CD4-positive, alpha-beta T cell treated with Interferon gamma for 1 hour (primary cell): Measurements from ENCODE around the gene AFF2.

Experiments used
- DNase-seq: peaks from one replicate; pipeline ENCODE4 v3.0.0-alpha.2; 2020

The AFF2 gene

GRCh38 chrX:148592595-148592994 is 92.2 kb downstream of the AFF2 start:
- no peak for DNase-seq

DNA sequence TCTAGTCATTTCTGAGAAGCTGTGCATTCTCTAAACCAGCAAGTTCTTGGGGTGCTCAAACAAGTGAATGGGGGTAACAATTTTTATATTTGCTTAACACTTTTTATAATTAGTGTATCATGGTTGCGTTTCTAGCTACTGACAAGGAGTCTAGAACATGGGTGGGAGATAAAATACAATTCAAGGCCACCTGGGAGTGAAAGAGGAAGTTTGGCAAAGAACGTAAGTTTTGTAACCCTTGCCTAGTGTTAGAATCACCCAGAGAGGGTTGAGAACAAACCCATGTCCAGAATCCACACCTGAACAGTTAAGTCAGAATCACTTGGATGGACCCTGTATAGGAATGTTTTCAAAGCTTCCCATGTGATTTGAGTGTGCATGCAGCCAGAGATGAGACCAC is 92.7 kb downstream of the AFF2 start:
- DNase-seq, result no peak

- no peak for DNase-seq
Observed at GRCh38 chrX:148593987-148594386, 93.6 kb downstream of the AFF2 start.

GRCh38 chrX:148599404-148599803 is 99.0 kb downstream of the AFF2 start:
- no peak for DNase-seq

DNA sequence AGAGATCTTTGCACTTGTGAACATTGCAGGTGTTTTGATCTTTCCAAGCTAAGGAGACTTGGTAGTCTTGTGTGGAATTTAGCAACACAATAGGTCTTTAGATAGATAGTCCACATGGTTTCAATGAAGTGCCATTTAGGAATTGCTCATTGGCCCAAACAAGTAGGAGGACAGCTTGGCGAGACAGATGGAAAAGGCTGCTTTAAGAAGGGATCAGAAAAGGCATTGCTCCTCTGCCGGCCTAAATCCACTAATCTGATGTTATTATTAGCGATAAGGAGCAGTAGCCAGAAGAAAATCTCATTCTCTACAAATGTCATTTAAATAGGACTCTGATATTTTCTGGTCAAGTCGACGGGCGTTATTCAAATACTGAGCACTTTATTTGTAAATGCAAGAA is 99.7 kb downstream of the AFF2 start:
- no peak for DNase-seq

DNA sequence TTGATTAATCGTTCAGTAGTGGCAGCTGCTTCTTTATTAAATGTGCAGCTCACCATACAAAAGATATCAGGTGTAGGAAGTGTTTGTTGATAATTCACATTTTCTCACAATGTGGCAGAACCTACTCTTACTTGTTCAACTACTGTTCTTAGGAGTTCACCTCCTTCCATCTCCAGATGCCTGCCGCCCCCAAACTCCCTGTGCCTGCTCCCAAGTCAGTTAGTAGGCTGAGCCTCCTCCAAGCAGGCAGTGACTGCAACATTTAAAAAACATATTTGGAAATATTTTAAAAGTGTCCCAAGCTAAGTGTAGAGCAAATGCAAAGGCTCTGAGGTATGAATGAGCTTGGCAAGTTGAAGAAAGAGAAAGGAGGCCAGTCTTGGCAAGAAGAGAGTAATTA is 100.2 kb downstream of the AFF2 start:
- DNase-seq, result no peak

GRCh38 chrX:148601034-148601433 is 100.6 kb downstream of the AFF2 start:
- DNase-seq, result no peak

- no peak for DNase-seq
Observed at GRCh38 chrX:148609515-148610327, 109.3 kb downstream of the AFF2 start.

- DNase-seq, result no peak
Observed at GRCh38 chrX:148610328-148610698, 109.9 kb downstream of the AFF2 start.

DNA sequence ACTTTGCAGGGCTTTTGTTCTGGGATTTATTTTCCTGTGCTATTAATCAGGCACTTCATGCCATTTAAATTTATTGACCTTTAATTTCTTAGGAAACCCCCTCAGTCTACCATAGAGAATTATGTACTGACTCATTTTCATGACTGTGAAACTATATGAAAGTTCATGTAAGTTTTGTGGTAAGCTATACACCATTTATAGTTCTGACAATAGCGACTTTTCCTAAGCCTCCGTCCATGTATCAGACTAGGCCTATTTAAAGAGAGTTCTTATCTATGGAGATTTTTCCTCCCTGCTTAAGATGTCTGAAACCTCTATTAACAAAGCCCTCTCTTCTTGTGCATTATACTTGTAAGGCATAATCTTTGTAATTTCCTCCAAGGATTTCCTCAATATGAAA is 111.6 kb downstream of the AFF2 start:
- no peak for DNase-seq

DNA sequence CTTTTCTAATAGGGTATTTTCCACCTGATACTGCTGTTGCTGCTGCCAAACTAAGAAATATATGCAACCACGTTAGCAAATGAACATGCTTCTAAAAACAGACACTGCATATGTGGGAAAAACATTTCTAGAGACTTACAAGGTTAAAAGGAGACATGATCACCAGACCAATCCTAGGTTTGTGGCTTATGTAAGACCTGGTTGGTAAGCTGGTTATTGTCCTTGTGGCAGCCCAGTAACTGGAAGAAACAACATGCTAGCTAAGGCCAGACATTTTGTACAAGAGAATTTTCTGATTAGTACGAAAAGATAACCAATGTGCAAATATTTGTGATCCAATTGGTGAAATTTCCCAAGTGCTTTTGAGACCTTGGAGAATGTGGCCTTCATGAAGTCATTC is 112.0 kb downstream of the AFF2 start:
- no peak for DNase-seq

- no peak for DNase-seq
Observed at GRCh38 chrX:148613636-148614035, 113.2 kb downstream of the AFF2 start.

DNA sequence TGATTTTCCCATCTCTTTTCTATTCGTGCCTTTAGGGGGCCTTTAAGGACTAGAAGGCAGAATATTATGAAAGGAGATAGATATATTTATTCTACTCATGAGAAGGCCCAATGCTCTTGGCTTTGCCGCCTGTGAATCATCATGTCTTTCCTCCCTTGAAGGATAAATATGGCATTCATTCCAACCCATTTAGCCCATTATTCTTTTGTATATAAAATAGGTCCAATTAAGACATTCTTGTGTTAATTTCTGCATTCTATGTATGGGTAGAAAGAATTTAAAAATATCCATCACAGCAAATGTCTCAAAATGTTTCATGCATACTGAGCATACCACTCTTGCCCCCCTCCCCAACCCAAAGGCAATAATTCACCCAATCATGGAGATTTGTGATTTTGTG is 115.1 kb downstream of the AFF2 start:
- DNase-seq, result no peak

DNA sequence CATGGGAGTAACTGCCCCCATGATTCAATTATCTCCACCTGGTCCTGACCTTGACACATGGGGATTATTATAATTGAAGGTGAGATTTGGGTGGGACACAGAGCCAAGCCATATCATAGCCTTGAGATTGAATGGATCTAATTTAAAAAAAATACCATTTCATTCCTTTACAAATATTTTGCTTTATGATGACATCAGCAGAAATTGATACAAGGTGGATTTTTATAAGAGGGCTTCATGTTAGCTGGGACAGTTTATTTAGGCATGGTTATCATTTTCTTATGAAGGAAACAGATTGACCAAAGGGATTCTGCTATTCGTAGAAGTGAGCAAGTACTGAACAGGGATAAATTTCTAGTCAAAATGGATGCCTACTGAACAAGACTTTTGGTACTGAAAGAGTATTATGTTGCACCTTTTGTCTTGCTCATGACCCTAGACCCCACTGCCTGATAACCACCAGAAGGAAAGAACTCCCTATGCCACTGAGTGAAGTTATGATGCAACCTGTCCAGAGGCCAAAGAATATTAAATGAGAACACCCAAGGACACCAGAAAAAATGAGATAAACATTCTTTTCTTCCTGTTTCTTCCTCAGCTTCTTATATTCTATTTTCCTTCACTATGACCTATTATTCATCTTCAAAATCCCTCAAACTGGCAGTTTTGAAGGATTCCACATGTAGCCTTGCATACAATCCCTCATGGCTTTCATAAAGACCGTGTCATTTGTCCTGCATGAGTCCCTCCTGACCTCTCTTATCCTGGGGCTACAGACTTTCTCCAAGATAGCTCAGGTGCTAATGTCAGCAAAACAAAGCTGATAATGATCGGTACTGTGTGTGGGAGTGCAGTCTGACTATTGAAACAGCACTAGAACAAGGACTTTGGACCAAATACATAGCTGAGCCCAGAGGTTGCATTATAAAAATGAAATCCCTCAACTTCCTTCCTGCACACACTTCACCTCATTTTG is 118.3 kb downstream of the AFF2 start:
- DNase-seq, result no peak

- DNase-seq, result no peak
Observed at GRCh38 chrX:148620023-148620422, 119.6 kb downstream of the AFF2 start.

- DNase-seq, result no peak
Observed at GRCh38 chrX:148624951-148625474, 124.6 kb downstream of the AFF2 start.

DNA sequence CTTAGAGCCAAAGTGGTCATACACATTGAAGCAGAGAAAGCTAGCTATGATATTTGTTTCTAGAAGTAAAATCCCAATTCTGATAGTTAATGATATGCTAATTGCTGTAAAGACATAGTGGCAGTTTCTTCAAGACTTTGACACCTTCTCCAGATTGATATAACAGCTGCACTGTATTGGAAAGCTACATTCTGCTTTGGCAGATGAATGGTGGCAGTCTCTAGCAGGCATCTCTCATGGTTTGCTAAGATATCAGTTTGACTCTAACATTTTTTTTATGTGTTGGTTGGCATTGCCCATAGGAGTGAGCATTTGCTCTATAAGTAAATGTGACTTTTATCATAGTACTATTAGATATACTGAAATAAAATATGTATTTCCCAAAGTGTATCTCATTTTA is 128.2 kb downstream of the AFF2 start:
- no peak for DNase-seq

- DNase-seq, result no peak
Observed at GRCh38 chrX:148629434-148629833, 129.0 kb downstream of the AFF2 start.

DNA sequence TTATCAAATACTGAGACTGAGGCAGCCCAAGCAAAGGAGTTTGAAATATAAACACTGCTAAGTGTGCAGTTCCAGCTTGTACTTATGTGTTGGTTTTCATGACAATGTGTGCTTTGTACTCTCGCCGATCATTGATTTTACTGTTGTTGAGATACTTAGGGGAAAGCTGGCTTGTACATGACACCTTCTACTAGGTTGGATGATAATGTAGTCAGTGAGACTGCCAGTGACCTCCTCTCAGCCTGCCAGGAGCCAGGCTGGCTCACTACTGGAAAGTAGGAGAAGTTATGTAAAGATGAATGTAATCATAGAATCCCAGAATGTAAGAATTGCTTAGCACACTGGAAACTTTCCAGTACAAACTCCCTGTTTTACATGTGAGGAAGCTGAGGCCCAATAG is 132.0 kb downstream of the AFF2 start:
- no peak for DNase-seq

GRCh38 chrX:148633218-148633908 is 132.9 kb downstream of the AFF2 start:
- no peak for DNase-seq

DNA sequence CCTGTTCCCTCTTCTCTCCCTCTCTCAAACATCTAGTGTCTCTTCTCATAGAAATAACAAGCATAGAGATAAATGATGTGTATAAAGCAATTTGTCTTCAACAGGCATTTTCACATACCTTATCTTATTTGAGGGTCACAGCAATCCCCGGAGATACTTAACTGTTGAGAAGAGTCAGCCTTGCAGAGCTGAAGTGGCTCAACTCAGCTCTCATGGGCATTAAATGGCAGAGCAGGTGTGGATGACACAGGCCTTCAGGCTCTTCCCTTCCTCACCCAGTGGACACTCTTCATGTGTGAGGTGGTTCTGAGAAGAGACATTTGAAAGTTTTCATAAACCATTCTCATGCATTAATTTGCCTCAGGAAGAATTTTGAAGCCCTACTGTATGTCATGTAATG is 134.2 kb downstream of the AFF2 start:
- no peak for DNase-seq

GRCh38 chrX:148643460-148643859 is 143.0 kb downstream of the AFF2 start:
- DNase-seq, result no peak

GRCh38 chrX:148647651-148648050 is 147.2 kb downstream of the AFF2 start:
- no peak for DNase-seq
